ENCODE data around the gene KIRREL3.
"Not testable (repeated sequence)": the region's sequence is repeated elsewhere in the genome, so short reads cannot be mapped to it uniquely, and the experiment has no call there.

The KIRREL3 gene

DNA sequence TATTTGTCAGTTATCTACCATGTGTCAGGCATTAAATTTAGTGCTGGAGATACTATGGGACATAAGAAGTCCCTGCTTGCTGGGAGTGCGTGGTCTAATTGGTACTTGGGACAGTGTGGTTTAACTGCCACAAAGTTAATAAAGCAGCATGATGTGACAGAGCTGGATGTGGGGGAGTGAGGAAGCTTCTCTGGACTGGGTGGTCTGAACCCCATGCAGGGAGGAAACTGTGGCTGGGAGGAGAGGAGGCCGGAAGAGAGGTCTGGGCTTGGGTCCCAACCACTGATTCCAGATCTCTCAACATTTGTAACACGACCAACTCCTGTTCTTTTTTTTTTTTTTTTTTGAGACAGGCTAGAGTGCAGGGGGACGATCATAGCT lies 607.9 kb downstream of the KIRREL3 start:
- no peaks in the 10 kb centered on the region for H3K27me3 ChIP-seq (ENCODE audit: insufficient read depth, low read length)
- no peaks in the 10 kb centered on the region for H3K36me3 ChIP-seq (ENCODE audit: insufficient read depth, low read length)
- H3K79me2 ChIP-seq (ENCODE audit: control insufficient read depth, insufficient read depth, low read length, unreplicated experiment) = peaks cover 26% of the 10 kb centered on the region
- H3K4me1 ChIP-seq (ENCODE audit: control insufficient read depth, insufficient read depth, low read length, unreplicated experiment) = peaks cover 3% of the 10 kb centered on the region
- H3K27ac ChIP-seq (ENCODE audit: low read depth, low read length) = no peak overlapping the region
- no peak overlapping the region for H2AFZ ChIP-seq (ENCODE audit: low read length, unreplicated experiment)
- H3K4me3 ChIP-seq (ENCODE audit: low read depth, low read length) = no peak overlapping the region

DNA sequence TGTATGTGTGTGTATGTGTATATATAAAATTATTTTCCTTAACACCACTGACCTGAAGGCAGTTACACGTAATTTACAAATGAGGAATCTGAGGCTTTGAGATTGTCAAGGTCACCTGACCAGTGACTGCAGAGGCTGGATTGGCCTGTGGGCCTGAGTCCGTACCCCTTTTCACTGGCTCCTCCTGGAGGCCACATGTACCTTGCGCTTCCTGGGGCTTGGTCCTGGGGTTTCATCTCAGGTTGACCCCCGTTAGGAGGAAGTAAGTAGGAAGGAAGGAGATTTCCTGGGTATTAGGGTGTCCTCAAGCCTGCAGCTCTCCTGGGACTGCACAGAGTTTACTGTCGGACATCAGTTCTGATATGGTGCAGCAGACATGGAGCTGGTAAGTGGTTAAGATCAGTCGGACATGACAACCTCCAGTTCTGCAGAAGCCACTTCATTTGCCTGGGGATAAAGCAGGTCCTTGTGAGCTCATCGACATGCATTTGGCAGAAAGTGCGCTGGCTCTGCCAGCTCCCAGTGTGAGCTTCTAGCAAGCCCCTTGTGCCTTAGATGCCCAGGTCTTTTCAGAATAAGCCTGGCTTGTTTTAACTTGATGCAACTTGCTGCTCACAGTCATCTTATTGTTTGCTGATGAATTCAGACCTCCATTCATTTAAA lies 608.5 kb downstream of the KIRREL3 start:
- peaks cover 3% of the 10 kb centered on the region for H3K4me1 ChIP-seq (ENCODE audit: control insufficient read depth, insufficient read depth, low read length, unreplicated experiment)
- H3K27ac ChIP-seq (ENCODE audit: low read depth, low read length) = no peak overlapping the region

GRCh38 chr11:126391286-126391954 lies 609.1 kb downstream of the KIRREL3 start:
- peaks cover 3% of the 10 kb centered on the region for H3K4me1 ChIP-seq (ENCODE audit: control insufficient read depth, insufficient read depth, low read length, unreplicated experiment)
- H3K27me3 ChIP-seq (ENCODE audit: insufficient read depth, low read length) = no peaks in the 10 kb centered on the region
- no peak overlapping the region for H3K27ac ChIP-seq (ENCODE audit: low read depth, low read length)
- no peak overlapping the region for H2AFZ ChIP-seq (ENCODE audit: low read length, unreplicated experiment)
- peaks cover 32% of the 10 kb centered on the region for H3K79me2 ChIP-seq (ENCODE audit: control insufficient read depth, insufficient read depth, low read length, unreplicated experiment)
- no peak overlapping the region for H3K4me3 ChIP-seq (ENCODE audit: low read depth, low read length)
- no peaks in the 10 kb centered on the region for H3K36me3 ChIP-seq (ENCODE audit: insufficient read depth, low read length)

More for the DNA sequence above, 608.5 kb downstream of the KIRREL3 start:
- Histone ChIP-seq H2AFZ (ENCODE audit: low read length, unreplicated experiment) (no peak overlapping the region), H3K79me2 (ENCODE audit: control insufficient read depth, insufficient read depth, low read length, unreplicated experiment) (peaks cover 31% of the 10 kb centered on the region), H3K27me3 (ENCODE audit: insufficient read depth, low read length) (no peaks in the 10 kb centered on the region), H3K4me3 (ENCODE audit: low read depth, low read length) (no peak overlapping the region), H3K36me3 (ENCODE audit: insufficient read depth, low read length) (no peaks in the 10 kb centered on the region)

- no peaks in the 10 kb centered on the region for H3K36me3 ChIP-seq (ENCODE audit: insufficient read depth, low read length)
- no peak overlapping the region for H3K4me3 ChIP-seq (ENCODE audit: low read depth, low read length)
- no peak overlapping the region for H3K27ac ChIP-seq (ENCODE audit: low read depth, low read length)
- H3K79me2 ChIP-seq (ENCODE audit: control insufficient read depth, insufficient read depth, low read length, unreplicated experiment) = peaks cover 32% of the 10 kb centered on the region
- no peaks in the 10 kb centered on the region for H3K27me3 ChIP-seq (ENCODE audit: insufficient read depth, low read length)
- H2AFZ ChIP-seq (ENCODE audit: low read length, unreplicated experiment) = no peak overlapping the region
- H3K4me1 ChIP-seq (ENCODE audit: control insufficient read depth, insufficient read depth, low read length, unreplicated experiment) = peaks cover 3% of the 10 kb centered on the region
Measured at GRCh38 chr11:126390272-126390867, 610.2 kb downstream of the KIRREL3 start.

GRCh38 chr11:126387857-126388256 lies 612.7 kb downstream of the KIRREL3 start:
- no peak overlapping the region for H3K27ac ChIP-seq (ENCODE audit: low read depth, low read length)
- H3K36me3 ChIP-seq (ENCODE audit: insufficient read depth, low read length) = no peaks in the 10 kb centered on the region
- H3K4me3 ChIP-seq (ENCODE audit: low read depth, low read length) = no peak overlapping the region
- H3K79me2 ChIP-seq (ENCODE audit: control insufficient read depth, insufficient read depth, low read length, unreplicated experiment) = peaks cover 27% of the 10 kb centered on the region
- no peaks in the 10 kb centered on the region for H3K27me3 ChIP-seq (ENCODE audit: insufficient read depth, low read length)
- no peaks in the 10 kb centered on the region for H3K4me1 ChIP-seq (ENCODE audit: control insufficient read depth, insufficient read depth, low read length, unreplicated experiment)
- no peak overlapping the region for H2AFZ ChIP-seq (ENCODE audit: low read length, unreplicated experiment)

GRCh38 chr11:126386729-126387071 lies 613.9 kb downstream of the KIRREL3 start:
- not testable (repeated sequence) for H3K4me1 ChIP-seq (ENCODE audit: control insufficient read depth, insufficient read depth, low read length, unreplicated experiment); H2AFZ ChIP-seq (ENCODE audit: low read length, unreplicated experiment); H3K27ac ChIP-seq (ENCODE audit: low read depth, low read length)

GRCh38 chr11:126385991-126386728 lies 614.4 kb downstream of the KIRREL3 start:
- peaks cover 19% of the 10 kb centered on the region for H3K79me2 ChIP-seq (ENCODE audit: control insufficient read depth, insufficient read depth, low read length, unreplicated experiment)

More at GRCh38 chr11:126386729-126387071, 613.9 kb downstream of the KIRREL3 start:
- not testable (repeated sequence) for H3K4me3 ChIP-seq (ENCODE audit: low read depth, low read length); H3K27me3 ChIP-seq (ENCODE audit: insufficient read depth, low read length); H3K36me3 ChIP-seq (ENCODE audit: insufficient read depth, low read length)
- peaks cover 23% of the 10 kb centered on the region for H3K79me2 ChIP-seq (ENCODE audit: control insufficient read depth, insufficient read depth, low read length, unreplicated experiment)

DNA sequence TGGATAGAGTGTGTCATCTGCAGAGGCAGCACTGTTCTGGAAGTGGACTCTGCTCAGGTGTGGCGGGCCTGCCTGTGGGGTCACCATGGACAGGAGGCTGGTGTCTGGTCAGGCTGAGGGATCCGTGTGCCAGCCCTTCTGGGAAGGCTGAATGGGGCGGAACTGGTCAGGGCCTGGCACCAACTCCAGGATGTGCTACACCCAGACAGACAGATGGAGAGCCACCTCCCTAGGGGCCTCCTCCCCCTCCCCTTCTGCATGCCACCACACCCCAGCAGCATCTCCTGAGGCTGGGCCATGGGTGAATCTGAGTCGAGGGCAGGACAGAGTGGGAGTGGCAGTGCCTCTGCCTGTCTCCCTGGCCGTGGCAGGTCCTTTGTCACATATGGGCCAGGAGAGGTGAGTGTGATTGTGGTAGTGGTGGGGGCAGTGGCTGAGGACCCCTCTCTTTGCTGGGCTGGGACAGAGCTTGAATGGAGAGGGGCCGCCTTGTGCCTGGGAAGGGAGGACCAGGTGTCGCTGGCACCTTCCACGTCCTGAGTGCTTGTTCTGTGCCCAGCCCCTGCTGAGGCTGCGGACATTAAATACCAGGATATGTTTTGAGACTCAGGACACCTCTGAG lies 616.0 kb downstream of the KIRREL3 start:
- H3K27me3 ChIP-seq (ENCODE audit: insufficient read depth, low read length) = no peaks in the 10 kb centered on the region
- H3K27ac ChIP-seq (ENCODE audit: low read depth, low read length) = no peak overlapping the region
- no peak overlapping the region for H3K4me3 ChIP-seq (ENCODE audit: low read depth, low read length)
- no peaks in the 10 kb centered on the region for H3K36me3 ChIP-seq (ENCODE audit: insufficient read depth, low read length)
- no peak overlapping the region for H2AFZ ChIP-seq (ENCODE audit: low read length, unreplicated experiment)
- no peaks in the 10 kb centered on the region for H3K4me1 ChIP-seq (ENCODE audit: control insufficient read depth, insufficient read depth, low read length, unreplicated experiment)
- H3K79me2 ChIP-seq (ENCODE audit: control insufficient read depth, insufficient read depth, low read length, unreplicated experiment) = peaks cover 23% of the 10 kb centered on the region

More at GRCh38 chr11:126385991-126386728, 614.4 kb downstream of the KIRREL3 start:
- no peaks in the 10 kb centered on the region for H3K27me3 ChIP-seq (ENCODE audit: insufficient read depth, low read length)
- no peak overlapping the region for H3K27ac ChIP-seq (ENCODE audit: low read depth, low read length)
- no peak overlapping the region for H2AFZ ChIP-seq (ENCODE audit: low read length, unreplicated experiment)
- H3K36me3 ChIP-seq (ENCODE audit: insufficient read depth, low read length) = no peaks in the 10 kb centered on the region
- H3K4me3 ChIP-seq (ENCODE audit: low read depth, low read length) = no peak overlapping the region
- H3K4me1 ChIP-seq (ENCODE audit: control insufficient read depth, insufficient read depth, low read length, unreplicated experiment) = no peaks in the 10 kb centered on the region

DNA sequence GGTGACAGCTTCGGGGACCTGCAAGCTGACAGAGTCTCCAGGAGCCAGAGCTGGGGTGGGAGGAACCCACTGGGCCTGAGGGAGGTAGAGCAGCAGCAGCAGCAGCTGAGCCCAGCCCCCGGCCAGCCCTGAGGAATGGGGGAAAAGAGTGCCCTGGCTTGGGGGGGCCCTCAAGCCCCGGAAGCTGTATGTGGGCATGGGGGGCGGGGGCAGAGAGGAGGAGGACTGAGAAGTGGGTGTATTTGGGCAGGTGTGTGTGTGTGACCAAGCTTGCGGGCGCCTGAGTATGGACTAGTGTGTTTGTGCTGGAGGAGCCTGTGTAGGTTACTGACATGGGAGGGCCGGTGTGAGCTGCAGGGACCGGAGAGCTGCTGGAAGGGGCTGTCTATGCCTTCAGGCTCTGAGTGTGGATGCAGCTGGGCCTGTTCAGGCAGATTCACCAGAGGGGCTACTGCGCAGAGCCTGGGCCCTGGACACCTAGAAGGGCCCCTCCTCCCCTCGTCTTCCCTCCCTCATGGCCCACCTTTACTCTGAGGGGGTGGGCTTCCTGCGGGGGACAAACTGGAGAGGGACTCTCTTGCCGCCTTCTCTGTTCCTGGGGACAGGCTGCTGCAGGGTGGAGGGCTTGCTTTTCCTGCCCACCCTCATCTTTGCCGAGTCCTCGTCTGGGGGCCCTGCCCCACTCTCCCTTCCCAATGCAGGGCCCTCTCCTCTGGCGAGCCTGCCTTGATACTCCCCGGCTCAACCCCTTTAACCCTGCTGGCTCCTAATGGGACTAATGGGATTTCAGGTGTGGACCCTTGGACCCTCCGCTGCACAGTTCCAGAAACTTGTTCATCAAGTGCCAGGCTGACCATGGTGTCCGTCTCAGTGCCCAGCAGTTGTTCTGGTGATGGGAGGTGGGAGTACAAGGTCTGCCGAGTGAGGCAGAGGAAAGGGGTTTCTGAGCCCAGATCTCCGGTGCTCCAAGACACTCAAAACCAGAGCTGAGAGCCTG lies 616.9 kb downstream of the KIRREL3 start:
- Histone ChIP-seq H3K36me3 (ENCODE audit: insufficient read depth, low read length) (no peaks in the 10 kb centered on the region), H3K27me3 (ENCODE audit: insufficient read depth, low read length) (no peaks in the 10 kb centered on the region), H3K27ac (ENCODE audit: low read depth, low read length) (no peak overlapping the region), H3K4me3 (ENCODE audit: low read depth, low read length) (no peak overlapping the region), H3K79me2 (ENCODE audit: control insufficient read depth, insufficient read depth, low read length, unreplicated experiment) (peaks cover 26% of the 10 kb centered on the region), H3K4me1 (ENCODE audit: control insufficient read depth, insufficient read depth, low read length, unreplicated experiment) (no peaks in the 10 kb centered on the region), H2AFZ (ENCODE audit: low read length, unreplicated experiment) (no peak overlapping the region)

Measured in ACC112 (cell line).